ENCODE measurements around the gene WIZ. TPM values are rescaled to one million over a fixed set of nuclear protein-coding genes. Genes with fewer than 3 reads are reported as not detected.

The WIZ gene
- total and polyA plus RNA-seq, 2 of the 4 experiments (the other 2 are of a cell fraction): 0.90 to 27.1 TPM

- Histone ChIP-seq H3K23ac (ENCODE audit: low read depth, low read length) (no peak overlapping the region), H3K4ac (ENCODE audit: low read depth, low read length) (no peak overlapping the region), H3K36me3 (ENCODE audit: control insufficient read depth, insufficient read depth, low read length) (peaks cover 81% of the 10 kb centered on the region), H4K8ac (ENCODE audit: low read depth in 2 of 2, low read length in 2 of 2) (no peak overlapping the region), H4K5ac (ENCODE audit: low read depth, low read length) (no peak overlapping the region), H3K56ac (ENCODE audit: extremely low read depth, insufficient read depth, low read length) (no peak overlapping the region), H2AK9ac (replicated peaks; ENCODE audit: low read depth, low read length, poor library complexity) (no peak overlapping the region), H2BK120ac (ENCODE audit: low read depth, low read length) (no peak overlapping the region), H3K14ac (replicated peaks; ENCODE audit: low read depth, low read length) (no peak overlapping the region), H3K18ac (ENCODE audit: low read depth, low read length) (no peak overlapping the region), H2BK5ac (ENCODE audit: low read depth, low read length, poor library complexity, severe bottlenecking) (no peak overlapping the region), H3K27me3 (ENCODE audit: control insufficient read depth, insufficient read depth, low read length) (no peaks in the 10 kb centered on the region), H2AK5ac (ENCODE audit: low read depth, low read length) (no peak overlapping the region), H3K9me1 (ENCODE audit: insufficient read depth, low read length) (peaks cover 6% of the 10 kb centered on the region; the same call in 1 of the 2 replicates), H3K27ac (ENCODE audit: insufficient read depth, low read length) (no peak overlapping the region), H3K4me2 (ENCODE audit: low read depth, low read length) (no peak overlapping the region), H3K9me3 (ENCODE audit: control insufficient read depth, insufficient read depth, low read length) (no peaks in the 10 kb centered on the region), H2AFZ (replicated peaks; ENCODE audit: low read length, poor library complexity) (no peak overlapping the region), H2BK15ac (ENCODE audit: low read depth, low read length) (no peak overlapping the region), H3K4me1 (ENCODE audit: control insufficient read depth, insufficient read depth, low read length) (no peaks in the 10 kb centered on the region; the same call in 1 of the 2 replicates), H4K91ac (ENCODE audit: insufficient read depth, low read depth, low read length) (no peak overlapping the region), H3K4me3 (ENCODE audit: insufficient read depth, low read depth, low read length) (no peak overlapping the region), H3K9ac (ENCODE audit: low read depth, low read length) (no peak overlapping the region), H2BK20ac (ENCODE audit: low read depth, low read length) (no peak overlapping the region), H3K79me1 (ENCODE audit: low read depth in 1 of 2, low read length in 2 of 2) (peaks cover 6 to 73% of the 10 kb centered on the region in 2 experiments), H4K20me1 (ENCODE audit: insufficient read depth, low read length) (peaks cover 81% of the 10 kb centered on the region)
- dilution Hi-C loops (cut with HindIII; ENCODE audit: low sequenced_read_pairs, unreplicated experiment) (no loop called here), intact Hi-C loops (cut with micrococcal nuclease) (no loop called here), in situ Hi-C loops (cut with MboI; ENCODE audit: low sequenced_read_pairs) (no loop called here)
- WGBS, 2 experiments (ENCODE audit: extremely low coverage in 2 of 2, insufficient read length in 1 of 2): 100% methylated on average over 5 of the region's 8 CpGs; no CpG with 5 or more reads in 1 of the 2 experiments
- TF ChIP-seq ELK1 (IDR thresholded peaks at IDR 0.05; ENCODE audit: borderline replicate concordance, low read depth, low read length): no peak
- no peak for TF ChIP-seq FOS (IDR thresholded peaks at IDR 0.05; ENCODE audit: low read depth, low read length)
- no peak for TF ChIP-seq POLR2A (IDR thresholded peaks at IDR 0.05; ENCODE audit: low read depth, low read length)
- TF ChIP-seq CEBPB (IDR thresholded peaks at IDR 0.05; ENCODE audit: low read depth, low read length): no peak
- TF ChIP-seq NFE2L2 (IDR thresholded peaks at IDR 0.05; ENCODE audit: low read depth, low read length): no peak
- ChIA-PET POLR2A (ENCODE audit: unreplicated experiment) (no interaction called here), CTCF (no interaction called here)
- DNase-seq (no peak), ATAC-seq (ENCODE audit: low read depth) (no peak)
- BruUV-seq (replicated peaks): no TSS peak
These were observed 50.6 kb downstream of the WIZ start for GRCh38 chr19:15399234-15399515.

Measured in IMR-90 (cell line).